GM12873 (cell line): ENCODE measurements around the gene EIPR1.

Experiments
- TF ChIP-seq, protein P1 (sequence below): IDR thresholded peaks from 2 replicates; pipeline ENCODE4 v1.5.1; 2012; ENCODE audit warnings: low read depth, mild to moderate bottlenecking, moderate library complexity, low read length, control low read depth; ENCODE audit not compliant: insufficient read depth; ENCODE audit errors: missing control alignments

The EIPR1 gene

DNA sequence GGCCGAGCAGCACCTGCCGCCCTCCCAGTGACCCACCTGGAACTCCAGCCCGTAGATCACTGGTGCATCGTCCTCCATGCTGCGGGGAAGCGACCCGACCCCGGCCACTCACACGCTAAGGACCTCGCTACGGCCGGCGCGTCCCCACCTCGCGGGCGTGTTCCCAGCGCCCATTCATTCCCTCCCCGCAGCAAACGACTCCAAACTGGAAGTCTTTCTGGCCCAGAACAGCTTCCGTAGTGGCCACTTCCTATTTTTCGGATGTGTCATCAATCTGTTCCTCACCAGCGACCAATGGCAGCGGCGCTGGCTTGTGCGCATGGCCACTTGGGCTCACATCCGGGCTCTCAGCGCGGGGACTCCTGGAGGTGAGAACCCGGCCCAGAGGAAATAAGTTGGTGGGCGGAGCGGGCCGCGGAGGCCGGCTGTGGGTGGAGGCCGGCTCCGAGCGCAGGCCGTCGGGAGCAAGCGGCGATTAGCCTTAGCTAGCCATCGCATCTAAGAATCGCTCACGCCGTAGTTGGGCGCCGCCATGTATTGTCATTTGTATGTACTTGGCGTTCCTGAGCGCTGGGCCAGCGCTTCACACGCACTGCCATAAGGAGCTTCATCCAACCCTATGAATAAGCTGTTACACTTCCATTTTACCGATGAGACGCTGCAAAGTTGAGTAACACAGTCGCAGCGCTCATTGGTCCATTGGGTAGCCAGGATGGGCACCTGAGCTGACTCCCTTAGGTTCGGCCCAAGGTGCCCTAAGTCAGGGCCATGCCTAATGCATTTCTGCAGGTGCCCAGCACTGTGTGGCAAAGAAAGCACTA is at the start of gene EIPR1:
Gene EIPR1 (minus strand): TSS at position 207 of the 821 bp plus-strand sequence. CDS start 129 bp downstream, at position 78.
- TF ChIP-seq, protein P1, sequence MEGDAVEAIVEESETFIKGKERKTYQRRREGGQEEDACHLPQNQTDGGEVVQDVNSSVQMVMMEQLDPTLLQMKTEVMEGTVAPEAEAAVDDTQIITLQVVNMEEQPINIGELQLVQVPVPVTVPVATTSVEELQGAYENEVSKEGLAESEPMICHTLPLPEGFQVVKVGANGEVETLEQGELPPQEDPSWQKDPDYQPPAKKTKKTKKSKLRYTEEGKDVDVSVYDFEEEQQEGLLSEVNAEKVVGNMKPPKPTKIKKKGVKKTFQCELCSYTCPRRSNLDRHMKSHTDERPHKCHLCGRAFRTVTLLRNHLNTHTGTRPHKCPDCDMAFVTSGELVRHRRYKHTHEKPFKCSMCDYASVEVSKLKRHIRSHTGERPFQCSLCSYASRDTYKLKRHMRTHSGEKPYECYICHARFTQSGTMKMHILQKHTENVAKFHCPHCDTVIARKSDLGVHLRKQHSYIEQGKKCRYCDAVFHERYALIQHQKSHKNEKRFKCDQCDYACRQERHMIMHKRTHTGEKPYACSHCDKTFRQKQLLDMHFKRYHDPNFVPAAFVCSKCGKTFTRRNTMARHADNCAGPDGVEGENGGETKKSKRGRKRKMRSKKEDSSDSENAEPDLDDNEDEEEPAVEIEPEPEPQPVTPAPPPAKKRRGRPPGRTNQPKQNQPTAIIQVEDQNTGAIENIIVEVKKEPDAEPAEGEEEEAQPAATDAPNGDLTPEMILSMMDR: no peak

DNA sequence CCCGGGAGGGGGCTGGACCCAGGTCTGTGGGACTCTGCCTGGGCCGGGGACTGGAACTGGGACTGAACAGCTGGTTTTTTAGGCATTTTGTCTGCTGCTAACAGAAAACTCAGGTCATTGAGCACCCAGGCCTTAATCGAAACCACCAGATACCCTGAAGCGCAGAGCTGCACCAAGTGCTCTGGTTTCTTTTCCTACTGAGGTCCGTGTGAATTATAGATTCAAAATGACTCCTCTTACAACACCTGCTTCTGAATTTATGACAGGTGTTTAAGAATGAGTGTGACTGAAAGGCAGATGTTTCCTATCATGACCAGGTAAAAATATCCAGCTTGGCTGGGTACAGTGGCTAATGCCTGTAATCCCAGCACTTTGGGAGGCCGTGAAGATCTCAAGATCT is 49.7 kb upstream of the EIPR1 start:
- TF ChIP-seq, protein P1: no peak

DNA sequence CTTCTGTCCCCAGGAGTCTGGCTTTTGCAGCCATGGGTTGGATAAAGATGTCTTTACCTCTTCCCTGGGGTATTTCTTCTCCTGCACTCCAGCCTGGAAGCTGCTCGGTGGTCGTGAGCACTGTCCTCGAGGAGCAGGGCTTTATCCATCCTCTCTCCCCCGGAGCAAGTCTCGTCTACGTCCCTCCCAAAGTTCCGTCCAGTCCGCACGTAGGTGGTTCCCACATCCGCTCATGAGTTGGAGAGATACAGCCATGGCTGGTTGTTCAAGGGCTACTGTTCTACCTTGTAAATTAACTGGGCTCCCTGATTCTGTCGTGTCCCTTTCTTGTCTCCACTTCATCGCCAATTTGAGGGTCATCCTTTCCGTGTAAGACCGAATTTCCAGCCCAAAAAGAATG is 49.0 kb upstream of the EIPR1 start:
- TF ChIP-seq, protein P1: no peak

DNA sequence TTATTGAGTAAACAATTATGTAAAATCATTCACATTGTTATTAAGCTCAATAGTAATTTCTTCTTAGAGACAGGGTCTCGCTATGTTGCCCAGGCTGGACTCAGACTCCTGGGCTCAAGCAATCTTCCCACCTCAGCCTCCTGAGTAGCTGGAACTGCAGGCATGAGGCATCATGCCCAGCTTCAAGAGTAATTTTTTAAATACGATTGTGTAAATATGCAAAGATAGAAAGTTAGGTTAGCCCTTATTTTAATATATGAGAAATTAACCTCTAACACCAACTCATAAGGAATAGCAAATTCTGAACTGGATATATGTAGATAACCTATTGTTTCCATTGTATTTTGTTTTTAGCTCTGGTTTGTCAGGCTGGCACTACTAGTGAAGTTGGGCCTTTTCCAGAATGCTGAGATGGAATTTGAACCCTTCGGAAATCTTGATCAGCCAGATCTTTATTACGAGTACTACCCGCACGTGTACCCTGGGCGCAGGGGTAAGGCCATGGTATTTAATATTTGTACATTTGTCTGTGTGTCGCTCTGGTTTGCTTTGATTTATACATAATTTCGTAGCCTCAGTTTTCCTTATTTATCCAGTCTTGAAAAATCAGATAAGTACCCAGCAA is 46.7 kb upstream of the EIPR1 start:
- TF ChIP-seq, protein P1: no peak

DNA sequence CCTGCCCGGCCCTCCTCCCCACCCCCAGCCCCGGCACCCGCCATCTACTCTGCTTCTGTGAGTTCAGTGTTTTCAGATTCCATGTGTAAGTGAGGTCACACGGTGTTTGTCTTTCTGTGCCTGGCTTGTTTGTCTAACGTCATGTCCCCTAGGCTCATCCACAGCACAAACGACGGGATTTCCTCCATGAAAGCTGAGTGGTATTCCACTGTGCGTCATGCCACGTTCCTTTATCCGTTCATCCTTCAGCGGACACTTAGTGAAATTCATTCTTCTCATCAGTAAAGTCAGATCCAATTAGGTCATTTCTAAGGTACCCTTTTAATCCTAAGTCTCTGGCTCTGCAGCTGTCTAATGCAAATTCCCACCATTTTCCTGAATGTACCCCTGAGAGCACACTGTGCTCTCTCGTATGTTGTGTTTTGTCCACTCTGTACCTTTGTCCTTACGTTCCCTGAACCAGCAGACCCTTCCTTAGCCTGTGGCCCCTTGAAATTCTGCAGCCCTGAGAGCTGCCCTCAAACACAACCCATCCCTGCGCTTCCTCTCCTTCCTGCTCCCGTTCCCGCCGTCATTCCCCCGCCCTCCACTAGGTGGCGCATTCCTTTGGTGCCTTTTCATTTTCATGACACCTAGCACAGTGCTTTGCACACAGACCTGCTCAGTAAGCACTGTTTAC is 46.0 kb upstream of the EIPR1 start:
- TF ChIP-seq, protein P1: peak; percentile 96

DNA sequence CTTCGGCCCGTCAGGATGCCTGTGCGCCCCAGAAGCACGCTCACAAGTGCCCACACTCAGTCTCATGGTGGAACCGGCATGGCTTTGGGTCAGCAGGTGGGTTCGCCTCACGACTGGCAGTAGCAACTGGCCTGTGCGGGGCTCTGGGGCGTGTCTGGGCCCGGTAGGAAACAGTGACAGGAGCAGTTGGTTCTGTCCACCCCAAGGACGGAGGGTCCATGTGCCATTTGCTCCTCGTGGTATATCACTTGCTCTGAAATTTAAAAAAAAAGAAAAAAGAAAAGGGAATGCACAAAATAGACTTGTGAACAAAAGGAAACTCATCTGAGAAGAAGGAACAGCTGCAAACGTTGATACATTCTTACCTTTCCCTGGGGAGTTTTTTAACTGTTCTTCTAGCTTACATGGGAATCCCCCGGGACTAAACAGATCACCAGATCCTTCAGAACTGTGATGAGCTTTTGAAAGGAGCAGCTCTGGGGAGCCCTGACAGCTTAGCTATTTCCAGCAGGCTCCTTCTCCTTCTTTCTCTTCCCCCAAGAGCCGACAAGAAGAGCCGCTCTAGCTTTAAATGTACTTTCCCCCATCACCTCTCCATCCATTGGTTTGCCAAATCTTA is 44.7 kb upstream of the EIPR1 start:
- TF ChIP-seq, protein P1: no peak

DNA sequence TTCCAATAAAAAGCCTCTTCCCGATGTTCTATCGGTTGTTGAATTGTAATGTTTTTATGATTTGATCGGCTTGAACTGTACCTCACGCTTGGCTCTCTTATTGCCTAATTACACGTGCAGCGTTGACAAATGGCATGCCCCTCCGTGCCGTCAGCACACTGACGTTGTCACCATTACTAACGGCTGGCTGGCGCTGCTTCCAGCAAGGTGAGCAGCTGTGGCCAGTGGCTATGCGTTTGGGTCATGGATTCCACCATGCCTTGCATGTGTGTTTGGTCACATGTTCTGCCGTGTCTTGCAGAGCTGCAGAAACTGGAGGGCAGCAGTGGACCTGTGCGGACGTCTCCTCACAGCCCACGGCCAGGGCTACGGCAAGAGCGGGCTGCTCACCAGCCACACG is 44.0 kb upstream of the EIPR1 start:
- TF ChIP-seq, protein P1: no peak
